ENCODE results near the gene MPLKIP.
A peak's percentile ranks its signal among the peaks of the same experiment; 100 is the strongest.
"Not testable (repeated sequence)": the region's sequence is repeated elsewhere in the genome, so short reads cannot be mapped to it uniquely, and the experiment has no call there.

The MPLKIP gene

DNA sequence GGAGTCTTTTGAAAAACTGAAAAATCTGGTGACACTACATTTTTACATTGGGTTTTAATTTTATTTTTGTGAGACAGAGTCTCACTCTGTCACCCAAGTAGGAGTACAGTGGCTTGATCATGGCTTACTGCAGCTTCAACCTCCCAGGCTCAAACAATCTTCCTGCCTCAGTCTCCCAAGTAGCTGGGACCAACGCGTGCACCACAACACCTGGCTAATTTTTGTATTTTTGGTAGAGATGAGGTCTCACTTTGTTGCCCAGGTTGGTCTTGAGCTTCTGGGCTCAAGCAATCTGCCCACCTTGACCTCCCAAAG is 11.5 kb downstream of the MPLKIP start:
- DNase-seq, result no peak

DNA sequence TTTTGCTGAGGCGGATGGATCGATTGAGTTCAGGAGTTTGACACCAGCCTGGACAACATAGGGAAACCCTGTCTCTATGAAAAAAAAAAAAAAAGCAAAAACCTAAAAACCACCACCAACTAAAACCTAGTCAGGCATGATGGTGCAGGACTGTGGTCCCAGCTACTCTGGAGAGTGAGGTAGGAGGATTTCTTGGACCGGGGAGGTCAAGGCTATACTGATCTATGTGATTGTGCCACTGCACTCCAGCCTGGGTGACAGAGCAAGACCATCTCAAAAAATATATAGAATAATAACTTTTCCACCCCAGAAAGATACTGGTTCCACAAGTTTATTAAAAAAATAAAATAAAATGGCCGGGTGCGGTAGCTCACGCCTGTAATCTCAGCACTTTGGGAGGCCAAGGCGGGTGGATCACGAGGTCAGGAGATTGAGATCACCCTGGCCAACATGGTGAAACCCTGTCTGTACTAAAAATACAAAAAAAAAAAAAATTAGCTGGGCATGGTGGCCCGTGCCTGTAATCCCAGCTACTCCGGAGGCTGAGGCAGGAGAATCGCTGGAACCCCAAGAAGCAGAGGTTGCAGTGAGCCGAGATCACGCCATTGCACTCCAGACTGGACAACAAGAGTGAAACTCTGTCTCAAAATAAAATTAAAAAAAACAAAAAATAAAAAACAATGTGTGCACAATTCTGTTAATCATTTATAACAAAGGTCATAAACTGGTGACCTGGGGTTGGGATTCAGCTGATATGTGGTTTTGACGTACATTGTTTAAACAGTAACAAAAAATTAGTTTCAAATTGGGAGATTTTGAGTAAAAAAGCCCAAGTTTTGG is 12.1 kb downstream of the MPLKIP start:
- DNase-seq, result not testable (repeated sequence)

DNA sequence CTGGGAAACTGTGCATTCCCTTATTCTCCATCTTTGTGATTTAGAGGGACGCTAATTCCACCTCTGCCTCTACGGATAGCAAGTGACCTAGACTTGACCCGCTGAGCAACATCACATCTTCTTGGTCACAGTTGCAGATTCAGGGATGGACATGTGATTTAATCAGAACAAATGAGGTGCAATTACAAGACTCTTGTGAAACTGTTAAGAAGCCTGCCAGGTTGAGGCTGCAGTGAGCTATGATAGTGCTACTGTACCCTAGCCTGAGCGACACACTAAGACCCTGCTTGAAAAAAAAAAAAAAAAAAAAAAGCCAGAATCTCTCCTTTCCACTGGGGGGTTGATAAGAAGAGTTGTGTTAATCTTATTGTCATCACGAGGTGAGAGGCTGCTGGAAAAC is 14.4 kb downstream of the MPLKIP start:
- DNase-seq, result peak; percentile 48

DNA sequence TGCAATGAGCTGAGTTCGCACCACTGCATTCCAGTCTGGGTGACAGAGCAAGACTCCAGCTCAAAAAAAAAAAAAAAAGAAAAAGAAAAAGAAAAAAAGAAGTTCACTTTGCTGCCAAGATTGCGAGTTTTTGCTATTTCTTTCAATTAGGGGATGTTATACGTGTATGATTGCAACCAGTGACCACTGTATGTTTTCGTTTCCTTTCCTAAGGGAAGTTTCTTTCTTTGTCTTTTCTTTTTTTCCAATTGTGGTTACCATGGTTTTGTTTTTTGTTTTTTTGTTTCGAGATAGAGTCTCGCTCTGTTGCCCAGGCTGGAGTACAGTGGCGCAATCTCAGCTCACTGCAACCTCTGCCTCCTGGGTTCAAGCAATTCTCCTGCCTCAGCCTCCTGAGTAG is 16.2 kb downstream of the MPLKIP start:
- DNase-seq, result not testable (repeated sequence)

DNA sequence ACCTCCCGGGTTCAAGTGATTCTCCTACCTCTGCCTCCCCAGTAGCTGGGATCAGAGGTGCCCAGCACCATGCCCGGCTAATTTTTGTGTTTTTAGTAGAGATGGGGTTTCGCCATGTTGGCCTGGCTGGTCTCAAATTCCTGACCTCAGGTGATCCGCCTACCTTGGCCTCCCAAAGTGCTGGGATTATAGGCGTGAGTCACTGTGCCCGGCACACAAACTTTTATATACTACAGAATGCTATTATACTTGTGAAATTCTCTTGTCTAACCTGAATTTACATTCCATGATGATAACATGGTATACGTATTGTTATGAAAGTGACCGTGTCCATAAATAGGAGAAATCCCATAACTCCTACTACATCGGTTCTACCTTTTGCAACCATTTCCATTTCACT is 17.2 kb downstream of the MPLKIP start:
- DNase-seq, result not testable (repeated sequence)

DNA sequence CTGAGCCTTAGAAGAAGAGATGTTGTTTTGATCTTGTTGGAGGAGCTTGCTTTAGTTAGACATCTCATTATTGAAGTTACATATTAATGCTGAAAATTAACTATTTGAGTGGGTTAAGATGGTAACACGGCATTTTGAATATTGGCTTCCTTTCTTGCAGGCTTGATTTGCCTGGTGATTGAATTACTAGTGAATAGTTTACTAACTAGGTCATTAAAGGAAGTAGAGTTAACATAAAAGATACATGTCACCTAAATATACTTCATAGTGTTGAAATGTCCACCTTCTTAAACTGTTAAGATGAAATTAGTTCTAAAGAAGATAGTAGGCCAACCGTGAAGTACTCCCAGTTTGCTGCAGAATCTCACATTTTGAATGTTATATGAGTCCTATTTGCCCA is 18.5 kb downstream of the MPLKIP start:
- DNase-seq, result no peak

DNA sequence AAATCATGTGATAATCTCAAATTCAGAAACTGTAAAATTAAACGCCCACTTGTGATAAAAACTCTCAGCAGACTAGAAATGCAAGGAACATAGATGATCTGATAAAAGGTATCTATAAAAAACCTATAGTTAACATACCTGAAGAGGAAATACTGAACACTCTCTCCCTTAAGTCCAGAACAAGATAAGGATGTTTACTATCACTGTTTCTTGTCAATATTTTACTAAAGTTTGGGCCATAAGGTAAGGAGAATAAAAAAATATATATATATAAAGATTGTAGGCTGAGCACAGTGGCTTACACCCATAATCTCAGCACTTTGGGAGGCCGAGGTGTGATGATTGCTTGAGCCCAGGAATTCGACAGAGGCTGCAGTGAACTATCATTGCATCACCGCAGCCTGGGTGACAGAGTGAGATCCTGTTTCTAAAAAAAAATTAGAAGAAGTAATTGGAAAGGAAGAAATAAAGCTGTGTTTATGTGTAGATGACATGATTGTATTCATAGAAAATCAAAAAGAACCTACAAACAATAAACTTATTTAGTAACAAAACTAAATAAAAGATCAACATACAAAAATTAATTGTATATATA is 28.4 kb downstream of the MPLKIP start:
- no peak for DNase-seq

DNA sequence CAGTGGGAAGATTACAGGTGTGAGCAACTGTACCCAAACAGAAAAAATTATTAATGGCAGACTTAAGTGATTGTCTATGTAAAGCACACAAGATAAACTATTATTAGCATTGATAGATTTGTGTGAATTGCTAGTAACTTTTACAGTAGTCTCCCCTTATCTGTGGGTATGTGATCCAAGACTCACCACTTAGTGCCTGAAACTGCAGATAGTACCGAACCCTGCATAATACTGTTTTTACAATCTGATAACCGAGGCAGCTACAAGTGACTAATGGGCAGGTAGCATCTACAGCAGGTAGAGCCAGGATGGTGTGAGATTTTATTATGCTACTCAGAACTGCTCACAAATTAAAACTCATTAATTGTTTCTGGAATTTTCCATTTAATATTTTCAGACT is 31.5 kb downstream of the MPLKIP start:
- no peak for DNase-seq

DNA sequence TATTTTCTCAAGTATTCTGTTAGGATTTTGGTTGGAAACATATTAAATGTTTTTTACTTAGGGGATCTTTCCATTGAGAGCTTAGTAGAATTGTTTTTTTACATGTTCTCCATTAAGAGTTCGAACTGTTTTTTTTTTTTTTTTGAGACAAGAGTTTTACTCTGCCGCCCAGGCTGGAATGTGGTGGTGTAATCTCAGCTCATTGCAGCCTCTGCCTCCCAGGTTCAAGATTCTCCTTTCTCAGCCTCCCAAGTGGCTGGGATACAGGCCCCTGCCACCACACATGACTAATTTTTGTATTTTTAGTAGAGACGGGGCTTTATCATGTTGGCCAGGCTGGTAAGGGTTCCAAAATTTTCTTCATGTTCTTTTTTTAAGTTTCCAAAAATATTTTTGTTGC is 33.2 kb downstream of the MPLKIP start:
- DNase-seq, result no peak

DNA sequence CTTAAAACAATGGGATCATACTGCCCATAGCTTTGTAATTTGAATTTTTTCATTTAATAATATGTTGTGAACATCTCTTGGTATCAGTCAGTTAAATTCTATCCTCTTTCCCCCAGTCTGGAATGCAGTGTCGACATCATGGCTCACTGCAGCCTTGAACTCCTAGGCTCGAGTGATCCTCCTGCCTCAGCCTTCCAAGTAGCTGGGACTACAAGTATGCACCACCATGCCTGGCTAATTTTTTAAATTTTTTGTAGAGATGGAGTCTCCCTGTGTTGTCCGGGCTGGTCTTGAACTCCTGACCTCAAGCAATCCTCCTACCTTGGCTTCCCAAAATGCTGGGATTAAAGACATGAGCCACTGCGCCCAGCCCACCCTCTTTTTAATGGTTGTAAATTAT is 34.6 kb downstream of the MPLKIP start:
- DNase-seq, result no peak

DNA sequence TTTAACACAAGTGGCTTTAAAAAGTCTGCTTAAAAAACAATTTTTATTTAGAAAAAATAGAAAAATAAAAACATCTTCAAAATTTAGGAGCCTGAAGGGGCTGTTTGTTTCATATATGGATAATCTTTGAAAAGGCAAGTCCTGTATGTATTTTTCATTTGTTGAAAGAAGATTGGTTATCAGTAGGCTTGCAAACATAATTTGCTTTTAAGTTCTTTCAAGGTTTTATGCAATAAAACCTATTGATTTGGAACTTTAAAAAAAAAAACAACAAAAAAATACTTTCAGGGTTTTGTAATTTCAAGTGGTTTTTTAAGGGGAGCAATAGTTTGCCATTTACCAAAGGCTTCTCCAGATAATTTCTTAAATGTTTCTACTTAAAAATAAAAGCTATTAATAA is 35.6 kb downstream of the MPLKIP start:
- DNase-seq, result no peak

DNA sequence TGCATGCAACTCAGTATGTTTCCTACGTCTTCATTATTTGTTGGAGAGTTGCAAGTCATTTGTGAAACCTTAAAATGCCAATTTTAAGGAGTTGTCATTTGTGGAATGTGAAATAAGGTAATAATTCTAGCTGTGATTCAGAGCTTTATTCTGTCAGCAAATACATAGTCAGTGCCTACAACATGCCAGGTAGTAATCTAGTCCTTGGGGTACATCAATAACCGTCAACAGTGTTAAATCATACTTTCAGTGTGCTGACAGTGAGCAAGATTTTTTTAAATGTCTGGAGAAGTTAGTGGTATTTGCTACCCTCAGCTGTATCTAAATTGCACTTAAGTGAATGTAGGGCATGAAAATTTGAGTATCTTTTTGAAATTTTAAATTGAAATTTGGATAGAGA is 36.7 kb downstream of the MPLKIP start:
- no peak for DNase-seq

DNA sequence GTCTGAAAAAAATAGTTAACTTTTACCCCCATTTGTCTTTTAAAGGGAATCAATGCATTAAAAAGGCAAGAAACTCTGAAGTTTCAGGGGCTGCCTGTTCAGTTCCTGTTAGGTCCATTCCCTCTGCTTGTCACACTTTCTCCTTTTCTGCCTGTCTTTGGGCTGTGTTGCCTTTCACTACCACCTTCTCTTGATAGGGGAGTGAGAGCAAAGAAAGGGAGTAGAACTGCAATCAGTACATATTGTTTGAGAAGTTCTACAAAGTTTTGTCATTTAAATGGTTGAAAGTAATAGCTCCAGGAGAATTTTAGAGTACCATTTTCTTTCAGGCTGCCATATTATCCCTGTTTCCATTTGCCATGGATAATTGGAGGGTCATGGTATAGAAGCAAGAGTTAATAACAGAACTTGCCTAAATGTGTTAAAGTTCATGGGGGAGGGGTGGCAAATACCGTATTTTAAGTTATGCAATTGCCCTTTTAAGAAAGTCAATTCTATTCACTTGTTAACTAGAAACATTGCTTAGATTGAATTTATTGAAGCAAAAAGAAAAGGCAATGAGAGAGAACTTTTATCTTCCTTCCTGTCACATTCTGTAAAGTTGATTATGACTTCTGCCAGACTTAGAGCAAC is 38.6 kb downstream of the MPLKIP start:
- DNase-seq, result no peak

DNA sequence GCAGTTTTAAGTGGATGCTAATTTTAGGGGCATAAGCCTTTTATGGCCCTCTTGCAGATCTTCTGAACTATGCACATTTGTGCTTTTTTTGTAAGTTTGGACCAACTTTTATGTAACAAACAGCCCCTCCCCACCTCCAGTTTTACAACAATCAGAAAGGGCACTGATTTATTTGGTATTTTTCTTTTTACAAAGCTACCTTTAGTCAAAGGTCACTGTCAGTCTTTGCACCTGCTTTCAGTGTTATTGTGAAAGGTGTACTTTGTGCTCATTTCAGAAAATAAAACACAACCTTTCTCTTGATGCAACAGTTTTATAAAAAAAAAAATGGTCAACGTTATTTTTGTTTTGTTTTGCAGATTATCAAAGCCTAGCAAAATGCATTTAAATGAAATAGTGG is 39.2 kb downstream of the MPLKIP start:
- no peak for DNase-seq

DNA sequence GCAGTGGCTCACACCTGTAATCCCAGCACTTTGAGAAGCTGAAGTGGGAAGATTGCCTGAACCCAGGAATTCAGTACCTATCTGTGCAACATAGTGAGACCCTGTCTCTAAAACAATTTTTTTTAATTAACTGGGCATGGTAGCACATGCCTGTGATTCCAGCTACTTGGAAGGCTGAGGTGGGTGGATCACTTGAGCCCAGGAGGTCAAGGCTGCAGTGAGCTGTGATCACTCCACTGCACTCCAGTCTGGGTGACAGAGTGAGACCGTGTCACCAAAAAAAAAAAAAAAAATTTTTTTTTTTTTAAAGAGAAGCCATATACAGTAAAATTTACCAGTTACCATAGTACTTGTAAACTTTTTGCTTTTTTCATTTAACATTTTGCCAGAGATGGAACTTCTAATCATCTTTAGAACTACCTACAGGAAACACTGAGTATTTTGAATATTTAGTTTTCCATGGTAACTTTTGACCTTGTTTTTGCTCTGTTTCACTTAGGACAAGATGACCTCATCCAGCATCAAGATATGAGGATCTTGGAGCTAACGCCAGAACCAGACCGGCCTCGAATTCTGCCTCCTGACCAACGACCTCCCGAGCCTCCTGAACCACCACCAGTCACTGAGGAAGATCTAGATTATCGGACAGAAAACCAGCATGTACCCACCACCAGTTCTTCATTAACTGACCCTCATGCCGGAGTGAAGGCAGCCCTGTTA is 40.6 kb downstream of the MPLKIP start:
- no peak for DNase-seq

DNA sequence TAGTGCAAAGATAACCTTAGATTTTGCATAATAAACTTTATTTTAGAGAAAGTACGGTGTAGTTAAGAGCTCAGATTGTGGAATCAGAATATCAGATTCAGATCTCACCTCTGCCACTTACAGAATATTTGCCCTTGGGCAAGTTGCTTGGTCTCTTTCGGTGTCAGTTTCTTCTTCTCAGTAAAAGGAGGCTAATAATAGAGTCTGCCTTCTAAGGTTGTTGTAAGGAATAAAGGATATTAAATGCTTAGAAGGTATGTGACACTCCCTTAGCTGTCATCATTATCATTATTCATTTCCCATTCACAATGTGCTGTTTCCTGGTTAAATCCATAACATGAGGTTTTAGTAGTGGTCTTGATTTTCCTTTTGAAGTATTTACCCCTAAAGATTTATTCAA is 42.2 kb downstream of the MPLKIP start:
- no peak for DNase-seq

DNA sequence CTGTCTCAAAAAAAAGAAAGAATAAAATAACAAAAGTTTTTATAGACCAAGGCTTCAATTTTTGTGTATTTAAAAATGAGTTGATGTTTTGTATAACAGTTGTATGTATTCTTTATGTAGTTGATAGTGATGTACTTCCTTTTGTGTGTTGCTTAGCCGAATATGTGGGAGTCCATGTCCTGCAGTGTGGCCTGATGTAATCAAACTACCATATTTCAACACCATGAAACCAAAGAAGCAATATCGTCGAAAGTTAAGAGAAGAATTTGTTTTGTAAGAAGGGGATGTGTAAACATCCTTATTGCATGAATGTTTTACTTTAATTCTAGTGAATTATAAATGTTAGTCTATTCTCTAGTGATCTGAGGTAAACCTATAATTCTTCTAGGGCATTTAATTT is 56.6 kb downstream of the MPLKIP start:
- no peak for DNase-seq

Data from retina (tissue), 1 donor.